Heart left ventricle (tissue), 13 donors: ENCODE results near the gene CCL22.
"Not testable (repeated sequence)": the region's sequence is repeated elsewhere in the genome, so short reads cannot be mapped to it uniquely, and the experiment has no call there.

ENCODE experiments used
- CTCF ChIP-seq, 12 donors: fragments of 200-600 bp; sonication (generic) in 4 of 12; IDR thresholded peaks; one replicate each; pipeline versions ENCODE4 v1.5.0 to v1.8.0; 2018 to 2022; ENCODE audit warnings: antibody characterized with exemption in 12 of 12, mild to moderate bottlenecking in 5 of 12
- POLR2A ChIP-seq, 2 donors: fragments of 450-650 bp; IDR thresholded peaks; one replicate each; pipeline ENCODE4 v1.6.1; 2017; ENCODE audit warnings: antibody characterized with exemption in 2 of 2, mild to moderate bottlenecking in 2 of 2, moderate library complexity in 2 of 2
- donor health status: ischemic (EF 13 %, LVEDD 7.1; RV severe dilation, severe dysfunction).
- donor health status: DM: no; HTN: yes; CAD: no.
- donor health status: DM: no; HTN: no; CAD: no.
- donor health status: ischemic (EF 25% LVEDD 6.9; RV normal size, moderate dysfunction).
- donor health status: ischemic (EF 25% LVEDD 5.7; RV mildly dilated, moderate dysfunction).
- donor health status: ischemic (EF 35%, LVEDD 5.7; RV mildly dilated, moderate dysfunction).
- donor health status: nonischemic (EF 11% LVEDD 7.7; RV severe dilation, severe dysfunction).
- donor health status: DM: yes; HTN: yes; CAD: no.
- donor health status: PGD.
- donor health status: ischemic (EF 29% LVEDD 5.4; RV normal size, mild dysfunction).
- donor health status: nonischemic (EF 23%, LVEDD 6.1; RV moderate dilation, normal function).

GRCh38 chr16:57344094-57344493 lies 14.5 kb upstream of the CCL22 start:
- not testable (repeated sequence) for TF ChIP-seq CTCF, POLR2A (IDR thresholded peaks at IDR 0.05)
